ENCODE results near the gene NPHP4. TPM values are rescaled to one million over a fixed set of nuclear protein-coding genes. Genes with fewer than 3 reads are reported as not detected.

NPHP4 gene
- total RNA-seq, 1 donor from 2014 or later = 8.2 TPM

DNA sequence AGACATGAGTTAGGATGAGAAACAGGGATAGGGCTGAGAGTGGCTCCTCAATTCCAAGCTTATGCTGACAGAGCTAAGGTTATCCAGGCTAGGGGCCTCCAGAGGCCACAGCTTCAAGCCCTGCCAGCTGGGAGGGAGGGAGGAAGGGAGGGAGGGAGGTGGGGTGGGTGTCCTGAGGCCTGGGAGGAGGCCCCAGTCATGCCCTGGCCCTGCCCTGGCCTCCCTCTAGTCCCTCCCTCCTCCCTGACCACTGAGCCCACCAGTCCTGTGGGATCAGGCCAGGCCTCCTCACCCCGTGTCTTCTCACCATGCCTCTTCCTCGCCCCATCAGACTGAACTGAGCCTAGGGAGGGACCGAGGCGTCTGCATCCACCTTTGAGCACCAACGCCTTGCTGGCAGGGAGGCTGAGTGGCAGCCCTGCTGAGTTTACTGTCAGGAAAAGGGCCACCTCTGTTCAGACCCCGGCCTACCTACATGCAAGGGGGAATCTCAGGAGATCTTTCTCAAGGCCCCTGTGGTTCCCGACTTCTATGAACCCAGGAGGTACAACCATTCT is 116.1 kb downstream of the NPHP4 start:
- Histone ChIP-seq H3K4me3 (no peak overlapping the region), H3K36me3 (peaks cover 26 to 56% of the 10 kb centered on the region in 2 donors), H3K9me3 (no peaks in the 10 kb centered on the region), H3K27me3 (no peaks in the 10 kb centered on the region), H3K4me1 (no peaks in the 10 kb centered on the region), H3K27ac (no peak overlapping the region)
- TF ChIP-seq, protein P1, sequence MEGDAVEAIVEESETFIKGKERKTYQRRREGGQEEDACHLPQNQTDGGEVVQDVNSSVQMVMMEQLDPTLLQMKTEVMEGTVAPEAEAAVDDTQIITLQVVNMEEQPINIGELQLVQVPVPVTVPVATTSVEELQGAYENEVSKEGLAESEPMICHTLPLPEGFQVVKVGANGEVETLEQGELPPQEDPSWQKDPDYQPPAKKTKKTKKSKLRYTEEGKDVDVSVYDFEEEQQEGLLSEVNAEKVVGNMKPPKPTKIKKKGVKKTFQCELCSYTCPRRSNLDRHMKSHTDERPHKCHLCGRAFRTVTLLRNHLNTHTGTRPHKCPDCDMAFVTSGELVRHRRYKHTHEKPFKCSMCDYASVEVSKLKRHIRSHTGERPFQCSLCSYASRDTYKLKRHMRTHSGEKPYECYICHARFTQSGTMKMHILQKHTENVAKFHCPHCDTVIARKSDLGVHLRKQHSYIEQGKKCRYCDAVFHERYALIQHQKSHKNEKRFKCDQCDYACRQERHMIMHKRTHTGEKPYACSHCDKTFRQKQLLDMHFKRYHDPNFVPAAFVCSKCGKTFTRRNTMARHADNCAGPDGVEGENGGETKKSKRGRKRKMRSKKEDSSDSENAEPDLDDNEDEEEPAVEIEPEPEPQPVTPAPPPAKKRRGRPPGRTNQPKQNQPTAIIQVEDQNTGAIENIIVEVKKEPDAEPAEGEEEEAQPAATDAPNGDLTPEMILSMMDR (IDR thresholded peaks at IDR 0.05) = no peak
- no peak for DNase-seq (ENCODE audit: low spot score in 2 of 2)
- intact Hi-C loops (cut with DNase I) = no loop called here

DNA sequence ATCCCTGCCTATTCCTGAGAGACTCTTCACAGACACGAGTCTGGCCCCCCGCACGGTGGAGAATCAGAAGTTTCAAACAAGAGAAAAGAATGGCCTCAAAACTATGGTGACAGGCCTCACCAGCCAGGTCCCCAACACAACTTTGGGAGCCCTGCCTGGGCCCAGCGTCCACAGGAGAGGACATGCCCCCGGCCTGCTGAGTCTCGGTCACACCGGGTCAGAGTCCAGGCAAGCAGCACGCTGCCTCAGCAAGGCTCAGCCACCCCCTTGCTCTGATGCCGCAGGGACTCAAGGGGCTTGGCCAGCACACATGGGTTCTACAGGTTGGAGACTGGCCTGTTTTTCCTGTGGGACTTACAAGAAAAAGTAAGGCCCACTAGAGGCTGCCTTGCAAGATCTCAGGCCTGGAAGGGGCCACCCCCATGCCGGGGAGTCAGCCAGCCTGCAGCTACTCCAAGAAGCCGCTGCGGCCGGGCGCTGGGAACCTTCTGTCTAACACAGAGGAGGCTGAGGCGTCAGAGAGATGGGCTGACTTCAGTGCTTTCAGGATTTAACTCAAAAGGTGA is 116.8 kb downstream of the NPHP4 start:
- Histone ChIP-seq H3K36me3 (peaks cover 23 to 54% of the 10 kb centered on the region in 2 donors), H3K27ac (no peak overlapping the region), H3K9me3 (no peaks in the 10 kb centered on the region), H3K4me1 (no peaks in the 10 kb centered on the region), H3K27me3 (no peaks in the 10 kb centered on the region), H3K4me3 (no peak overlapping the region)
- DNase-seq (ENCODE audit: low spot score in 2 of 2) = no peak
- intact Hi-C loops (cut with DNase I) = no loop called here
- TF ChIP-seq, protein P1 (IDR thresholded peaks at IDR 0.05) = no peak

DNA sequence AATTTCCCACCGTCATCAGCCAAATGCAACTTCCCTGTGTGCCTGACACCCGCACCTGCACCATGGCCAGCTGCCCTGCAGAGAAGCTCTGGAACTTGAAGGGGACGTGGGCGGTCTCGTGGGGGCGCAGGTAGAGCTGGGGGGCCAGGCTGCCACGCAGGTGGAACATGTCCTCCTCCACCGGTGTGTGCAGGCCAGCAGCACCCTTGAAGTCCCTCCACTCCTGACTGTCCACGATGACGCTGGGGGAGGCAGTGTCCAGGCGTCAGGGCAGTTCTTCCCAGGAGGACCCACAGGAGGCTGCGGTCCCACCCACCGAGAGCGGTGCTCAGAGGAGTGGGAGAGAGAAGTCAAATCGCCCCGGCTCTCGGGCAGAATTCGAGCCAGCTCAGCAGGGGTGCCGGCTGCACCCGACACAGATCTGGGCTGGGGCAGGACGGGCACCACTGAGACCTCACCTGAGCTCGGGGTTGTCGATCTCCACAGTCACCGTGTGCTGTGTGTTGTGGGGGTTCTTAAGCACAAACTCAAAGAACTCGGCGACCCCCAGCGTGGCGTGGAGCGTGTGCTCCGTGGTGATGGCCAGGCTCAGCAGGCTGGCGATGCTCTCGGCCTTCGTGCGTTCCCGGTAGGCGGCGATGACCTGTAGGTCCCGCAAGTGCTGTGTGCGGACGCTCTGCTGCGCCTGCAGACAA is 117.7 kb downstream of the NPHP4 start:
- intact Hi-C loops (cut with DNase I) = no loop called here
- DNase-seq (ENCODE audit: low spot score in 2 of 2) = no peak
- Histone ChIP-seq H3K36me3 (peaks cover 16 to 47% of the 10 kb centered on the region in 2 donors), H3K27ac (no peak overlapping the region), H3K9me3 (no peaks in the 10 kb centered on the region), H3K27me3 (no peaks in the 10 kb centered on the region), H3K4me1 (no peaks in the 10 kb centered on the region), H3K4me3 (no peak overlapping the region)
- TF ChIP-seq, protein P1 (IDR thresholded peaks at IDR 0.05) = no peak

DNA sequence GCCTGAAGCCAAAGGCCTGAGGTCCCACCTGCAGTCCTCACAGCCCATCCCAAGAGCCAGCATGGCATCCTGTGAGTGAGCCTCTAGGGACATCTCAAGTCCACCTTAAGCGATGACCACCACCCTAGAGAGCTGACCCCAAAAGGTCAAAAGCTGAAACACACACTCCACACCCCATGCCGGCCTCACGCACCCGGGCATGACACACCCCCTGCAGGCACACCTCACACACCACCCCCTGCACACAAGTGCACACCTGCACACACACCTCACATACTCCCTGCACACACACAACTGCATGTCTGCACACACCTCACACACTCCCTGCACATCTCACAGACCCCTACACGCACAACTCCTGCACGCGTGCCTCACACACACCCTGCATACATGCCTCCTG is 118.7 kb downstream of the NPHP4 start:
- TF ChIP-seq, protein P1 (IDR thresholded peaks at IDR 0.05) = no peak
- Histone ChIP-seq H3K4me3 (no peak overlapping the region), H3K9me3 (no peaks in the 10 kb centered on the region), H3K36me3 (peaks cover 9 to 37% of the 10 kb centered on the region in 2 donors), H3K4me1 (no peaks in the 10 kb centered on the region), H3K27me3 (no peaks in the 10 kb centered on the region), H3K27ac (no peak overlapping the region)
- intact Hi-C loops (cut with DNase I) = no loop called here
- no peak for DNase-seq (ENCODE audit: low spot score in 2 of 2)

DNA sequence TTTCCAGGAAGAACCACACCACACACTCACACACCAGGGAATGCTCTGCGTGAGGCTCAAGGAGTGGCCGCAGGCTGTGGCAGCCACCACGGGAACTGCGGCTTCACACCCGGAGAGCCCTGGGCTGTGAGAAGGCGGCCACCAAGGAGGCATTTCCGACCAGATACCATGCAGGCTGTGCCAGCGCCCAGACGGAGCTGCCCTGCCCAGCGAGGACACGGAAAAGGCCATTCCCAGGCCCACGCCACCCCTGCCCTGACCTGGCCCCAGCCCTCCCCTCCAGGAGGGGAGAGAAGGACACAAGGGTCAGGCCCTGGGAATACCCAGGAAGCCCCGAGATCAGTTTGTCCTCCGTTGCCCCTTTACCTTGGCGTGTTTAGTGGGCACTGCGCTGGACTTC is 119.3 kb downstream of the NPHP4 start:
- H3K4me3 ChIP-seq = no peak overlapping the region
- no peak for DNase-seq (ENCODE audit: low spot score in 2 of 2)
- no peaks in the 10 kb centered on the region for H3K9me3 ChIP-seq
- H3K27ac ChIP-seq = no peak overlapping the region
- TF ChIP-seq, protein P1 (IDR thresholded peaks at IDR 0.05) = no peak
- no peaks in the 10 kb centered on the region for H3K4me1 ChIP-seq
- intact Hi-C loops (cut with DNase I) = no loop called here
- no peaks in the 10 kb centered on the region for H3K27me3 ChIP-seq
- peaks cover 9 to 33% of the 10 kb centered on the region in 2 donors for H3K36me3 ChIP-seq
